HepG2 (cell line): ENCODE measurements around the gene C1QBP. TPM values are rescaled to one million over a fixed set of nuclear protein-coding genes. Genes with fewer than 3 reads are reported as not detected.
A peak's percentile ranks its signal among the peaks of the same experiment; 100 is the strongest.

ENCODE experiments used
- BATF2 ChIP-seq: sonication (generic); formaldehyde crosslinking; IDR thresholded peaks from 2 replicates; pipeline ENCODE4 v1.8.0; 2022; ENCODE audit warnings: mild to moderate bottlenecking, missing genetic modification reagents, moderate library complexity
- CCDC6 ChIP-seq: sonication (generic); formaldehyde crosslinking; IDR thresholded peaks from 2 replicates; pipeline ENCODE4 v1.8.1; 2022; ENCODE audit warnings: mild to moderate bottlenecking, missing genetic modification reagents, moderate library complexity
- ELF1 ChIP-seq: sonication (generic); formaldehyde crosslinking; IDR thresholded peaks from 2 replicates; pipeline ENCODE4 v1.4.0; 2020; ENCODE audit warnings: missing genetic modification reagents
- EP300 ChIP-seq, 3 experiments: sonication (generic) in 1 of 3; formaldehyde crosslinking in 1 of 3; IDR thresholded peaks; 2 replicates each; pipeline versions ENCODE4 v1.5.1 to v1.6.1; 2011 to 2020; ENCODE audit warnings: low read depth in 2 of 3, low read length in 2 of 3, borderline replicate concordance in 1 of 3, improper control_type of control experiment in 1 of 3, mild to moderate bottlenecking in 1 of 3, missing genetic modification reagents in 1 of 3, moderate library complexity in 1 of 3
- GMEB1 ChIP-seq: sonication (generic); formaldehyde crosslinking; IDR thresholded peaks from 2 replicates; pipeline ENCODE4 v1.5.1; 2020; ENCODE audit warnings: missing genetic modification reagents, mild to moderate bottlenecking, borderline replicate concordance
- JDP2 ChIP-seq: sonication (generic); formaldehyde crosslinking; IDR thresholded peaks from 2 replicates; pipeline ENCODE4 v1.8.1; 2022; ENCODE audit warnings: missing genetic modification reagents, borderline replicate concordance
- NR2F2 ChIP-seq: IDR thresholded peaks from 2 replicates; pipeline ENCODE4 v1.6.1; 2012; ENCODE audit warnings: low read depth, inconsistent platforms, borderline replicate concordance
- ZBED4 ChIP-seq: sonication (generic); formaldehyde crosslinking; IDR thresholded peaks from 2 replicates; pipeline ENCODE4 v1.4.0; 2020; ENCODE audit warnings: missing genetic modification reagents, borderline replicate concordance
- ZBTB49 ChIP-seq: sonication (generic); formaldehyde crosslinking; IDR thresholded peaks from 2 replicates; pipeline ENCODE4 v1.4.0; 2020; ENCODE audit warnings: missing genetic modification reagents, borderline replicate concordance
- ZMYM4 ChIP-seq: sonication (generic); formaldehyde crosslinking; IDR thresholded peaks from 2 replicates; pipeline ENCODE4 v1.8.1; 2023; ENCODE audit warnings: mild to moderate bottlenecking, missing genetic modification reagents
- ZNF180 ChIP-seq: sonication (generic); formaldehyde crosslinking; IDR thresholded peaks from 2 replicates; pipeline ENCODE4 v1.4.0; 2020; ENCODE audit warnings: low read depth, missing genetic modification reagents, borderline replicate concordance
- ZNF230 ChIP-seq: sonication (generic); formaldehyde crosslinking; IDR thresholded peaks from 2 replicates; pipeline ENCODE4 v1.4.0; 2020; ENCODE audit warnings: mild to moderate bottlenecking, missing genetic modification reagents
- ZNF546 ChIP-seq: sonication (generic); formaldehyde crosslinking; conservative IDR thresholded peaks from 2 replicates; pipeline ENCODE4 v1.8.1; 2023; ENCODE audit warnings: mild to moderate bottlenecking, missing genetic modification reagents
- ZNF576 ChIP-seq: sonication (generic); formaldehyde crosslinking; IDR thresholded peaks from 2 replicates; pipeline ENCODE4 v1.4.0; 2020; ENCODE audit warnings: mild to moderate bottlenecking, missing genetic modification reagents
- ZNF724P ChIP-seq: sonication (generic); formaldehyde crosslinking; IDR thresholded peaks from 2 replicates; pipeline ENCODE4 v1.8.0; 2022; ENCODE audit warnings: missing genetic modification reagents, borderline replicate concordance
- ZNF883 ChIP-seq: sonication (generic); formaldehyde crosslinking; IDR thresholded peaks from 2 replicates; pipeline ENCODE4 v1.5.1; 2020; ENCODE audit warnings: mild to moderate bottlenecking, missing genetic modification reagents; ENCODE audit errors: not compliant biosample characterization
- ZSCAN22 ChIP-seq: sonication (generic); formaldehyde crosslinking; IDR thresholded peaks from 2 replicates; pipeline ENCODE4 v1.4.0; 2020; ENCODE audit warnings: mild to moderate bottlenecking, missing genetic modification reagents
- polyA plus RNA-seq, 8 experiments: library from polyadenylated mRNA; depleted of rRNA in 3 of 8; stranded (reverse) in 7 of 8; unstranded in 1 of 8; fragments of >200 nt; fragmentation: Illumina TruSeq in 4 of 8; extraction: Trizol in 4 of 8; gene quantifications; 2 replicates each; pipeline versions ENCODE4 v1.2.1 to v1.2.3, GENCODE V29; 2011 to 2016; ENCODE audit warnings: low read depth in 4 of 8, missing spikeins in 1 of 8, mixed read lengths in 1 of 8; ENCODE audit not compliant: insufficient read depth in 1 of 8
- total RNA-seq, 5 experiments: library from RNA; depleted of rRNA; stranded (reverse); fragments of >200 nt; fragmentation: Illumina TruSeq; extraction: Trizol; gene quantifications; 2 replicates each; pipeline ENCODE4 v1.2.3, GENCODE V29; 2016; ENCODE audit warnings: low read depth in 1 of 5

The C1QBP gene
- total and polyA plus RNA-seq, 2 of the 13 experiments (the other 11 are each of a cell fraction or from before 2014, with no cell fraction given) = 219 to 680 TPM

- TF ChIP-seq ZBTB49 (CRISPR knock-in tag) (no peak), ELF1 (peak; percentile 82), ZNF576 (CRISPR knock-in tag) (no peak), ZBED4 (CRISPR knock-in tag) (0 out of 2 replicates have a peak, but pooled peaks have one; percentile 34), GMEB1 (CRISPR knock-in tag) (peak; percentile 78), ZSCAN22 (CRISPR knock-in tag) (peak; percentile 62; the same call in 1 of the 2 replicates), ZNF724P (CRISPR knock-in tag) (peak; percentile 59; the same call in 1 of the 2 replicates), ZNF180 (CRISPR knock-in tag) (no peak), JDP2 (peak; percentile 73; the same call in 1 of the 2 replicates), ZMYM4 (CRISPR knock-in tag) (peak; percentile 95), ZNF883 (CRISPR knock-in tag) (peak; percentile 67), CCDC6 (CRISPR knock-in tag) (peak; percentile 72; the same call in 1 of the 2 replicates), ZNF230 (CRISPR knock-in tag) (0 out of 2 replicates have a peak, but pooled peaks have one; percentile 56), EP300 (IDR thresholded peaks at IDR 0.05; ENCODE audit: low read depth in 2 of 2, low read length in 2 of 2) (0 out of 4 replicates have a peak, but pooled peaks of 1 of the 2 experiments have one; percentile 19), EP300 (CRISPR knock-in tag; IDR thresholded peaks at IDR 0.05; ENCODE audit: borderline replicate concordance) (no peak), ZNF546 (CRISPR knock-in tag) (peak; percentile 79; the same call in 1 of the 2 replicates), BATF2 (peak; percentile 73; the same call in 1 of the 2 replicates), NR2F2 (no peak; the same call in 1 of the 2 replicates)
These were observed at the start of gene C1QBP (continued) for GRCh38 chr17:5438716-5439445.
